SK-N-MC (cell line): ENCODE data around the gene IQCE.

Experiments
- EZH2 ChIP-seq: fragments of 200-600 bp; sonication (generic); IDR thresholded peaks from one replicate; pipeline ENCODE4 v1.6.1; 2017; ENCODE audit warnings: antibody characterized with exemption
- POLR2AphosphoS5 ChIP-seq: IDR thresholded peaks from 2 replicates; pipeline ENCODE4 v1.6.1; 2012; ENCODE audit warnings: mild to moderate bottlenecking, low read depth, low read length, borderline replicate concordance

GRCh38 chr7:2613931-2614600 is 55.3 kb downstream of the IQCE start:
- TF ChIP-seq POLR2AphosphoS5 (no peak), EZH2 (no peak)
